ENCODE data around the gene NANOGP8.

Gene NANOGP8

DNA sequence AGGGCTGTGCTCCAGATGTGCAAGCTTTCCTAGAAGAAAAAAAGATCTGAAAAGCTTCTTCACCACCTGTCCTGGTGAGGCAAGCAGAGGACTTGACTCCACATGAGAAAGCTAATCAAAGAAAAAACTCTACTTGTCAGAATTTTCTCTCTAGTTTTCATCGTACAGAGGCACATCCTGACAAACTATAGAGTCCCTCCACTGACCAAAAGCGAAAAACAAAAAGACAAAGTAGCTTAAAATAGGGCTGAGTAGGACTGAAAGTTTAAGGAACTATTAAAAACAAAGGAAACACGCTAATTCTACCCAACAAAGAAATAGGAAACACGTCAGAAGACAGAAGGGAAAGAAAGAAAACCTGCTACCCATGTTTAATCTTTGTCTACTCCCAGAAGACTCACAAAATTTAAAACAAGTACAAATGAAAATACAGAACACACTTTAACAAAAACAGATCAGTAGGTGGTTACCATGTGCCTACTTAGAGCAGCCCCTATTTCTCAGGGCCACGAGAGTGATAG, 26.5 kb downstream of the NANOGP8 start:
- no peak for DNase-seq

DNA sequence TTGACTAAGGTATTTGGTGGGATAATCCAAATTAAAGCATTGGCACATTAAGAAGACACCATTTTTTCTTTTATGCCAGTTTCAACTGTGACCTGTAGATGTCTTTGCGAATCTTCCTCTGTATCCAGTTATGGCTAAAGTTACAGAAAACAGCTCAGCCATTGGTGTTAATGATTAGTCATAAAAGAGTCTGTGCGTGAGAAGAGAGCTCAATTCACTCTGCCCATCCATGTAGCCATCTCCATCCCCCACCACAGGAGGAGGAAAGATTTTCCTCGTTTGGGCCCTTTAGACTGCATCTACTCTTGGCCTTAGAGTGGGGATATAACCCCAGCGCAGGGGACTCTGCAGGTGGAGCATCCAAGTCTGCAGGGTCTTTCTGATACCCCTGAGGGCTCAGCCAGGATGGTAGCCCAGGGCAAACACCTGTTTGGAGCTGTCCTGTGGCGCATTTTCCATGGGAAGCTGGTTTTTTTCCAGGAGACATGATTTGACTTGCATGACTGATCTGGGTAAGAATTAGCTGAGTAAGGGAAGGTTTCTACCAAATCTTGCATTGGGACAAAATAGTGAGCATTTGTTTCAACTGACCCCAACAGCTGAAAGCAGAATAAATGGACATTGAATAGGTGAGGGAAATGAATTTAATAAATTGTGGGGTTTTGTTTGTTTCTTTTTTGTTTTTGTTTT, 29.5 kb downstream of the NANOGP8 start:
- DNase-seq: no peak

DNA sequence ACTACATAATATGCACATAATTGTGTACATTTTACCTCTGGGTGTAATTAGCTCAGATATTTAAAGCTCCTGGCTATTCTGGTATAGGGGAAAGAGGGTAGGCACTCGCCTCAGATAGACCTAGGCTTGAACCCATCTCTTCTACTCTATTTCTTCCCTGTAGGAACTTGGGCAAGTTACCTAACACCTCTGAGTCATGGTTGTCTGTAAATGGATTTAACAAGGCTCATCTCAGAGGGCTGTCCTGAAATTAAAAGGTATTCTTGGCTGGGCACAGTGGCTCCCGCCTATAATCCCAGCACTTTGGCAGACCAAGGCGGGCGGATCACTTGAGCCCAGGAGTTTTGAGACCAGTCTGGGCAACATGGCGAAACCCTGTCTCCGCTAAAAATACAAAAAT, 30.7 kb downstream of the NANOGP8 start:
- no peak for DNase-seq

GRCh38 chr15:35047996-35048395, 37.1 kb downstream of the NANOGP8 start:
- DNase-seq: no peak

GRCh38 chr15:35047528-35047927, 37.6 kb downstream of the NANOGP8 start:
- DNase-seq: no peak

DNA sequence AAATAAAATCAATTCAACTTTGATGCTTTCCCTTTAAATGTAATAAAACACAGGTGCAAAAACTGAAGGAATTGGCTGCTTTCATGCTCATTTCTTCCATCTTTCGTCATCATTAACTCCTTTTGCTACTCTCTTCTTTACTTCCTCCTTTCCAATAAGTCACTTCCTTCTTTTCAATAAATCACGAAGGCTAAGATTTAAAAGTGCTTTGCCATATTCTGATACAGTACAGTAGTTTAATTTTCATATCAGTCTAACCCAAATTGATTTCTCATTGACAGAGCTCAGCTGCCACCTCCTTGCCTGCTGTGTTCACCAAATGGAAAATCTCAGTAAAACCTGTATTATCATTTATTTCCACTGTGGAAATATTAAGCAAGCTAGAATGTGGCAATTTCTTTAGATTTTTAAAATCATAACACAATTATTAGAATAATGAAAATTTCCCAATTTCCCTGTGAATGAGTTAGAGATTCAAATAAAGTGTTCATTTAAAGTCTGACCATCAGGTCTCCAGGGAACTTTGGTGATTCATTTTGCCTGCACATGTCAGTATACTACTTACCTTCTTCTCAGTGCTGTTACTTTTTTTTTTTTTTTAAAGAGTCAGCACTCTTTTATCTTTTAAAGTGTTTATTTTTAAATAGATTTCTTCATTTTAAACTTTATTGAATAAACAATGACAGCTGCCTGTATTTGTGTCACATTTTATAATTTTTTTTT, 41.6 kb downstream of the NANOGP8 start:
- no peak for DNase-seq

- DNase-seq: no peak
Observed at GRCh38 chr15:35040339-35041255, 44.5 kb downstream of the NANOGP8 start.

DNA sequence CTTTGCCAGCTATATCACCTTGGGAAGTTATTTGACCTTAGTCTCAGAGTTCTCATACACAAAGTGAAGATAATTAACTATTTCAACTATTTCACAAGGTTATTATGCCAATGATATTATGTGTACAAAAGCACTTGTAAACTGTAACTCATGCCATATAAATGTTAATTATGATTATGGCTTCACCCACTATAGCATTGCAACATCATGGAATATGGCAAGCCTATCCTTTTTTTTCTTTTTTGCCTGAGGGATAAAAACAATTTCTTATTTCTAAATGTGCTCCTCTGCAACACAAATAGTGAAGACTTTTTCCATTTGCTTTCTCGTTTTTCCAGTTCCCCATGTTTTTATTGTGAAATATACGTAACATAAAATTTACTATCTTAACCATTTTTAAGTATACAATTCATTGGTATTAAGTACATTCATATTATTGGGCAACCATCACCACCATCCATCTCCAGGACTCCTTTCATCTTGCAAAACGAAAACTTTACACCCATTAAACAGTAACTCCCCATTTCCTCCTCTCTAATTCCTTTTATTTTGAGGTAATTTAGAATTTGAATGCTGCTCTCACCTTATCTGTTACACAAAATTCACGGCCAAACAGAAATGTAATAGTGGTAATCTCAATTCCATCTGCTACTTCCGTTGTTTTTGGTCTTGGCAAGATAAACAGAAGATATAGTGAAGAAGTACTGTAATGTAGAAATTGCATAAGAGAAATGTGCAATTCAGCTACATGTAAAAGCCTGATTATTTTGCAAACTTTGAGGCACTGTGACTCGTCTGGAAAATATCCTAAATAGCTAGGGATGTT, 46.3 kb downstream of the NANOGP8 start:
- no peak for DNase-seq
